PC-9 (cell line): ENCODE measurements around the gene RBM39. TPM values are rescaled to one million over a fixed set of nuclear protein-coding genes. Genes with fewer than 3 reads are reported as not detected.

Experiments
- BruUV-seq: library from RNA; stranded (reverse); fragments of 400-500 nt; replicated peaks from 2 replicates; lab custom pipeline; 2021; lab: Mats Ljungman, UMichigan
- CTCF ChIA-PET: fragments of 300-600 bp; sonication (Branson Sonifier 250); formaldehyde crosslinking; loops from one replicate; lab custom pipeline; 2022; ENCODE audit warnings: antibody characterized with exemption; lab: Charles Lee
- POLR2A ChIA-PET: fragments of 300-600 bp; sonication (Branson Sonifier 250); formaldehyde crosslinking; loops from one replicate; lab custom pipeline; 2022; ENCODE audit warnings: antibody characterized with exemption; ENCODE audit not compliant: unreplicated experiment; lab: Charles Lee
- DNase-seq, 2 experiments: peaks; one replicate each; pipeline versions ENCODE4 v3.0.0 to v3.0.0-alpha.2; 2015 to 2022; ENCODE audit warnings: mixed read lengths in 1 of 2
- H2AFZ ChIP-seq: fragments of 200-600 bp; sonication (generic); 2 replicates; pipeline ENCODE4 v1.8.1; 2017; ENCODE audit warnings: antibody characterized with exemption
- H3F3A ChIP-seq: fragments of 200-600 bp; sonication (generic); 2 replicates; pipeline ENCODE4 v1.8.1; 2017; ENCODE audit warnings: antibody characterized with exemption, mild to moderate bottlenecking, low read depth; ENCODE audit not compliant: insufficient read depth
- H3K27ac ChIP-seq: fragments of 200-600 bp; sonication (generic); 2 replicates; pipeline ENCODE4 v1.6.1; 2016; ENCODE audit warnings: mixed run types
- H3K27me3 ChIP-seq: fragments of 200-600 bp; sonication (generic); 2 replicates; pipeline ENCODE4 v1.6.1; 2016; ENCODE audit warnings: low read depth, mixed run types; ENCODE audit not compliant: insufficient read depth
- H3K36me3 ChIP-seq: fragments of 200-600 bp; sonication (generic); 2 replicates; pipeline ENCODE4 v1.6.1; 2016; ENCODE audit warnings: low read depth, mixed run types
- H3K4me1 ChIP-seq: fragments of 200-600 bp; sonication (generic); replicated peaks from 2 replicates; pipeline ENCODE4 v1.6.1; 2016; ENCODE audit warnings: mixed run types; ENCODE audit not compliant: insufficient read depth
- H3K4me2 ChIP-seq: fragments of 200-600 bp; sonication (generic); 2 replicates; pipeline ENCODE4 v1.6.1; 2017; ENCODE audit warnings: mixed run types
- H3K4me3 ChIP-seq: fragments of 200-600 bp; sonication (generic); 2 replicates; pipeline ENCODE4 v1.6.1; 2016; ENCODE audit warnings: mixed run types
- H3K79me2 ChIP-seq: fragments of 200-600 bp; sonication (generic); 2 replicates; pipeline ENCODE4 v1.6.1; 2017; ENCODE audit warnings: low read depth, mixed run types
- H3K9me2 ChIP-seq: fragments of 200-600 bp; sonication (generic); 2 replicates; pipeline ENCODE4 v1.8.1; 2017; ENCODE audit warnings: mild to moderate bottlenecking; ENCODE audit not compliant: insufficient read depth
- H3K9me3 ChIP-seq: fragments of 200-600 bp; sonication (generic); 2 replicates; pipeline ENCODE4 v1.8.1; 2016; ENCODE audit warnings: low read depth; ENCODE audit not compliant: insufficient read depth
- H4K20me1 ChIP-seq: fragments of 200-600 bp; sonication (generic); 2 replicates; pipeline ENCODE4 v1.8.1; 2017; ENCODE audit not compliant: insufficient read depth
- EZH2 ChIP-seq: fragments of 200-600 bp; sonication (generic); IDR thresholded peaks from 2 replicates; pipeline ENCODE4 v1.8.0; 2017; ENCODE audit warnings: antibody characterized with exemption, low read depth
- intact Hi-C: fragments of 100-400 bp; cut with micrococcal nuclease; formaldehyde crosslinking; loops from one replicate; pipeline ENCODE4 v1.10.0; 2022; ENCODE audit not compliant: unreplicated experiment
- total RNA-seq: library from RNA; stranded (reverse); gene quantifications from 2 replicates; pipeline ENCODE4 v1.2.3, GENCODE V29; 2021
- TF ChIP-seq, protein P1 (sequence below): fragments of 200-600 bp; sonication (generic); conservative IDR thresholded peaks from 2 replicates; pipeline ENCODE4 v1.6.1; 2017; ENCODE audit warnings: mixed run types, antibody characterized with exemption, mild to moderate bottlenecking, moderate library complexity

RBM39 gene
- total RNA-seq, 1 experiment from 2014 or later: 379 TPM

DNA sequence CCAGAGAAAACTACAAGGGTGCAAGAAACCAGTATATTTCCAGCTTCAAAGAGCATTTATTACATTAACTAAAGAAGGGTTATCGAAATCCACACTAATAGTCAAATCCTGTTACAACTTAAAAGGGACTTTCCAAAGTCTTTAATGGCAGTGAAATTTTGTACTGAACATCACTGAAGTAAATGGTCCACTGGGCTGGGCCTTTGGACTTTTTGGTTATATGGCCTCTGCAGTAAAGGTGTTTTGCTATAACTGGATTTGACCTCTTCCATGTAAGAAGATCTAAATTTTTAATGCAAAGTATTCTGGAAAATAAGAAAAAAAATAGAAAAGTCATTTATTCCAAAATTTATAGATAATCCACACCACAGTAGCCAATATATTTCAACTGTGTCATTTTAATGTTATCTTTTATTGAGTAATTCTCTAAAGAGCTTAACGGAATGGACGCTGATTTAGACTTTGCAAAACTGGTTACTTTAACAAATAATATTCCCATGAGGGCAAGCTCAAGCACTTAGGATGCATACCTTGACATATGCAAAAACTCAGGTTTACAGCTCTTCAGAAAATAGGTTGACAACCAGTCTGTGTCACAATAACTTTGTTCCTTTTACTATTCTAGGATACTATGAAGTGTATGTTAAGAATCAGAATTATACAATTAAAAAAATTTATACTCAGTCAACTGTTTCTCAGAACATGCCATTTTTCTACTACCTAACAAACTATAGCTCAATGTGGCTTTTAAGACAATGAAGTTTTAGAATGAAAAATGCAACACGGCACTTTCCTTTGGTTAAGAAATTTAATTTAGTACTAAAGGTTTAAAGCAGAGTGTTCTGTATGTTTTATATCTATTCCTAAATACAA, 7.0 kb downstream of the RBM39 start:
- Histone ChIP-seq H3K27me3 (no peaks in the 10 kb centered on the region), H2AFZ (no peak overlapping the region), H3K4me2 (peak overlapping the region; percentile 11; the same call in 1 of the 2 replicates), H3K9me2 (no peaks in the 10 kb centered on the region), H4K20me1 (peaks cover 100% of the 10 kb centered on the region), H3F3A (peaks cover 83% of the 10 kb centered on the region), H3K4me1 (peaks cover 39% of the 10 kb centered on the region), H3K79me2 (peaks cover 100% of the 10 kb centered on the region), H3K4me3 (no peak overlapping the region), H3K36me3 (peaks cover 95% of the 10 kb centered on the region), H3K9me3 (no peaks in the 10 kb centered on the region), H3K27ac (0 out of 2 replicates have a peak overlapping the region, but pooled peaks have one; percentile 17)
- ChIA-PET CTCF (no interaction called here), POLR2A (interaction anchor here (0.6 kb wide), 1 partner anchor 8 kb away, joined by 5 read pairs; no protein-coding TSS in a partner anchor)
- no TSS peak for BruUV-seq
- intact Hi-C loops: no loop called here
- DNase-seq: no peak
- TF ChIP-seq, protein P1, sequence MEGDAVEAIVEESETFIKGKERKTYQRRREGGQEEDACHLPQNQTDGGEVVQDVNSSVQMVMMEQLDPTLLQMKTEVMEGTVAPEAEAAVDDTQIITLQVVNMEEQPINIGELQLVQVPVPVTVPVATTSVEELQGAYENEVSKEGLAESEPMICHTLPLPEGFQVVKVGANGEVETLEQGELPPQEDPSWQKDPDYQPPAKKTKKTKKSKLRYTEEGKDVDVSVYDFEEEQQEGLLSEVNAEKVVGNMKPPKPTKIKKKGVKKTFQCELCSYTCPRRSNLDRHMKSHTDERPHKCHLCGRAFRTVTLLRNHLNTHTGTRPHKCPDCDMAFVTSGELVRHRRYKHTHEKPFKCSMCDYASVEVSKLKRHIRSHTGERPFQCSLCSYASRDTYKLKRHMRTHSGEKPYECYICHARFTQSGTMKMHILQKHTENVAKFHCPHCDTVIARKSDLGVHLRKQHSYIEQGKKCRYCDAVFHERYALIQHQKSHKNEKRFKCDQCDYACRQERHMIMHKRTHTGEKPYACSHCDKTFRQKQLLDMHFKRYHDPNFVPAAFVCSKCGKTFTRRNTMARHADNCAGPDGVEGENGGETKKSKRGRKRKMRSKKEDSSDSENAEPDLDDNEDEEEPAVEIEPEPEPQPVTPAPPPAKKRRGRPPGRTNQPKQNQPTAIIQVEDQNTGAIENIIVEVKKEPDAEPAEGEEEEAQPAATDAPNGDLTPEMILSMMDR: no peak
- TF ChIP-seq EZH2: no peak

DNA sequence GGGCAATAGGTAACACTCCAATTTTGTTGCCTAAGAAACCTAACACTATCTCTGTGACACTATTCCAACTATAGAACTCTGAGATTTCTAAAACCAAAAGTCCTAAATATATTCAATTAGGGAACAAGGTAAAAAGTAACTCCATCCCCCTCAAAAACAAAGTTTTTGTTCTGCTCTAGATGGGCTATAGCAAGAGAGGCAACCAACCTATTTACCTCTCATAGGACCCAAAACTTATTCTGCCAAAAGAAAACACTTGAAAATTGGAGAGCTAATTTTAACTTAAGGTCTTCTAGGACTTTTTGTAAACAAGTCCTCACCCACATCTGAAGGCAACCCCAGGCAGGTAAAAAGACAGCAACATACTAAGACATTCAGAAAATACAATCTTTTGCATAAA, 7.7 kb downstream of the RBM39 start:
- Histone ChIP-seq H3K27me3 (no peaks in the 10 kb centered on the region), H3K27ac (no peak overlapping the region), H3K9me3 (no peaks in the 10 kb centered on the region), H3K36me3 (peaks cover 95% of the 10 kb centered on the region), H3K9me2 (no peaks in the 10 kb centered on the region), H3F3A (peaks cover 83% of the 10 kb centered on the region), H2AFZ (no peak overlapping the region), H3K4me1 (peaks cover 32% of the 10 kb centered on the region), H3K79me2 (peaks cover 100% of the 10 kb centered on the region), H3K4me2 (no peak overlapping the region), H4K20me1 (peaks cover 100% of the 10 kb centered on the region), H3K4me3 (no peak overlapping the region)
- TF ChIP-seq, protein P1: no peak
- TF ChIP-seq EZH2: no peak
- no TSS peak for BruUV-seq
- POLR2A ChIA-PET: interaction anchor here (0.6 kb wide), 2 partner anchors 9 to 193 kb away, joined by 3 to 5 read pairs; no protein-coding TSS in a partner anchor
- intact Hi-C loops: no loop called here
- CTCF ChIA-PET: no interaction called here
- no peak for DNase-seq

DNA sequence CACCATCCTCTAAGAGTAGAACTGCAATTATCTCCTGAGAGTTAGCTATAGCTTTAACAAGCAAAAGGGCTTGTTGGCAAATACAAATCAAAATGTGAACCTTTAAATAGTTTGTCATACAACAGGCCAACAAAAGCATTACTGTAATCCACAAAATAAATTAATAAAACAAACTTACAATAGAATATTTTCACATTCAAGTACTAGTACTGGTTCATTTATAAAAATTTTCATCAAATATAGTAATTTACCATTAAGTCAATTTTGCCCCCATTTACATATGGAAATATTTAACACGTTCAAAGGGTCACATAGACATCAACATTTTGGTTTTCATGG, 9.4 kb downstream of the RBM39 start:
- TF ChIP-seq EZH2: no peak
- TF ChIP-seq, protein P1: no peak
- H3K36me3 ChIP-seq: peaks cover 89% of the 10 kb centered on the region
- no peak overlapping the region for H3K27ac ChIP-seq
- peaks cover 22% of the 10 kb centered on the region; the same call in 1 of the 2 replicates for H3K4me1 ChIP-seq
- H4K20me1 ChIP-seq: peaks cover 99% of the 10 kb centered on the region
- no peak overlapping the region for H3K4me3 ChIP-seq
- no TSS peak for BruUV-seq
- ChIA-PET CTCF (no interaction called here), POLR2A (interaction anchor here (0.8 kb wide), 1 partner anchor 10 kb away, joined by 4 read pairs; the partner anchor contains the start of gene RBM39)
- no peaks in the 10 kb centered on the region for H3K27me3 ChIP-seq
- peaks cover 77% of the 10 kb centered on the region for H3F3A ChIP-seq
- DNase-seq: no peak
- no peak overlapping the region for H2AFZ ChIP-seq
- H3K9me2 ChIP-seq: no peaks in the 10 kb centered on the region
- peaks cover 97% of the 10 kb centered on the region for H3K79me2 ChIP-seq
- H3K4me2 ChIP-seq: no peak overlapping the region
- intact Hi-C loops: no loop called here
- H3K9me3 ChIP-seq: no peaks in the 10 kb centered on the region
